ENCODE results near the gene VWC2L.
A peak's percentile ranks its signal among the peaks of the same experiment; 100 is the strongest.

VWC2L gene

DNA sequence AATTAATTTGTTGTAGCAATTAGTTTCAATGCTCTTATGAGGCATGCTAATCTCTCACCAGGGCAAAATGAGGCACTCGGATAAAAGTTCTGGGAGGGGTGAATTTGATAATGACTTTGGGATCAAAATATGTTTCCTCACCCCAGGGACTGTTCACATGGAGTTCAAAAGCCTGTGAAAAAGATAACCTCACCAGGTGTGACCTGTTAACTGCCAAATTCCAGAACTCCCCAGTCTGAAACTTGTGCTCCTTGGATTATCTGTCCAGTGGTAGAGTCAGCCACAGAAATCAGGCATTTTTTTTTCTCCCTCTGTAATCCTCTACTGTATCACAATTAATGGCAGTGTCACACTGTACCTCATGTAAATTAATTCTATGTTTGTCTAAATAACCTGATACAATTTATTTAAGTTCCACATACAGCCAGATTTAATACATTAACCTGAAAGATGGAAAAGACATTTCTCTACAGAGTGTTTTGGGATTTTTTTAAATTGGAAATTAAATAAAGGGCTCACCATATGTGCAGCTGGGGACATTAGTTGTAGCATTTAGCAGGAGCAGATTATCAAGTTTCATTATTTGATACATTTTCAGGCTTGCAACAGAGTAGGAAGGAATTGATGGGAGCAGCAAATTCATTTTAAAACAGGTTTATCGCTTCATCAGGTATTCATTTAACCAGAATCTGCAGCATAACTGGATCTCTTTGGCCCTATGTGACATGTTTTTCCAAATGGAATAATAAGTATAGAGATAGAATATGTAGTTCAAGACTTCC is 191.2 kb downstream of the VWC2L start:
- no peak for FAIRE-seq
- TF ChIP-seq, protein P1, sequence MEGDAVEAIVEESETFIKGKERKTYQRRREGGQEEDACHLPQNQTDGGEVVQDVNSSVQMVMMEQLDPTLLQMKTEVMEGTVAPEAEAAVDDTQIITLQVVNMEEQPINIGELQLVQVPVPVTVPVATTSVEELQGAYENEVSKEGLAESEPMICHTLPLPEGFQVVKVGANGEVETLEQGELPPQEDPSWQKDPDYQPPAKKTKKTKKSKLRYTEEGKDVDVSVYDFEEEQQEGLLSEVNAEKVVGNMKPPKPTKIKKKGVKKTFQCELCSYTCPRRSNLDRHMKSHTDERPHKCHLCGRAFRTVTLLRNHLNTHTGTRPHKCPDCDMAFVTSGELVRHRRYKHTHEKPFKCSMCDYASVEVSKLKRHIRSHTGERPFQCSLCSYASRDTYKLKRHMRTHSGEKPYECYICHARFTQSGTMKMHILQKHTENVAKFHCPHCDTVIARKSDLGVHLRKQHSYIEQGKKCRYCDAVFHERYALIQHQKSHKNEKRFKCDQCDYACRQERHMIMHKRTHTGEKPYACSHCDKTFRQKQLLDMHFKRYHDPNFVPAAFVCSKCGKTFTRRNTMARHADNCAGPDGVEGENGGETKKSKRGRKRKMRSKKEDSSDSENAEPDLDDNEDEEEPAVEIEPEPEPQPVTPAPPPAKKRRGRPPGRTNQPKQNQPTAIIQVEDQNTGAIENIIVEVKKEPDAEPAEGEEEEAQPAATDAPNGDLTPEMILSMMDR (IDR thresholded peaks at IDR 0.05; ENCODE audit: insufficient read depth, missing control alignments), result no peak
- DNase-seq (ENCODE audit: insufficient read length, low spot score), result no peak

DNA sequence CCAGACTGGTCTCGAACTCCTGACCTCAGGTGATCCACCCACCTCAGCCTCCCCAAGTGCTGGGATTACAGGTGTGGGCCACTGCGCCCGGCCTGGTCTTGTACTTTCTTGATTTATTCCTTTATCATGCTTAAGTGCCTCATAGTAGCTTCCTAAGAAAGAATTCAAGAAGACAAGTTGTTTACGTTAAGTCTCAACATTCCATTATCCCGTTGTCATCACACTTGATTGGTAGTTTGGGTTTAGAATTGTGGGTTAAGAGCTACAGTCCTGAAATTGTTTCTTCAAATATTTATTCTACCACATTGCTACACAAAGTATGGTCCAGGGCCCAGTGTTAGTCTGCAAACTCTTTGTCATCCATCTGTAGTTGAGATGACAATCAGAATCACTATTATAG is 194.0 kb downstream of the VWC2L start:
- TF ChIP-seq, protein P1 (IDR thresholded peaks at IDR 0.05; ENCODE audit: insufficient read depth, missing control alignments), result no peak
- FAIRE-seq (no peak), DNase-seq (ENCODE audit: insufficient read length, low spot score) (no peak)

DNA sequence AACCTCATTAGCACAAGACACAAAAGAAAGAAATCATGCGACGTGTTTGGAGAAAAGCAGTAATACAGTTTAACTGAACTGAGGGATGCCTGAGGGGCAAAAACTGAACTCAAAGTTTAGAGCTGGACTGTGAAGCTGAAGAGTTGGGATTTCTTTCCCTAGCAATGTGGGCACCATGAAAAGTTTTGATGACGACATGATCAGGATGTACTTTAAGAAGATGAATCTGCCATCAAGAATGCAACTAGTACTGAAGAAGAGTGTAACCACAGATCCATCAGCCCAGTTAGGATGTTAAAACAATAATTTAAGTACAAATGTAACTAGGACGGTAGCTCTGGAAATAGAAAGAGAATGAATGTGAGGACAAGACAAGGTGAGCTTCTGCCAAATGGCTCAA is 196.2 kb downstream of the VWC2L start:
- FAIRE-seq (no peak), DNase-seq (ENCODE audit: insufficient read length, low spot score) (no peak)
- TF ChIP-seq, protein P1 (IDR thresholded peaks at IDR 0.05; ENCODE audit: insufficient read depth, missing control alignments), result no peak

DNA sequence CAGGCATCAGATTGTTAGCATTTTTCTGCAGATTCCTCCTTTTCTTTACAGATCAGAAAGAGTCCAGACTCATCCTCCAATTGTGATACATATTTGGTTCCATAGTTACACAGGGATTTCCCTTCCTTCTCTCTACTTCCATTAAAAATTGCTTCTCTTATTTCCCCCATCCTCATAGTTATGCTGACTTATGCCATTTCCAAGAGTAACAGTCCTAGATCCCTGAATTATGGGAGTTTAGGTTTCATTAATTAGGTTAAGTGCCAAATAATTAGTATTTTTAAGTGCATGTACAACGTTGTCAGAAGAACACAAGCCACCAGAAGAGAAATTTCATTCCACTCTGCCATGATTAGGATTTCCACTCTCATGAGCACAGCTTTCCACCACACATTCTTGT is 200.2 kb downstream of the VWC2L start:
- TF ChIP-seq, protein P1 (IDR thresholded peaks at IDR 0.05; ENCODE audit: insufficient read depth, missing control alignments), result no peak
- FAIRE-seq, result peak; percentile 16
- DNase-seq (ENCODE audit: insufficient read length, low spot score), result no peak

DNA sequence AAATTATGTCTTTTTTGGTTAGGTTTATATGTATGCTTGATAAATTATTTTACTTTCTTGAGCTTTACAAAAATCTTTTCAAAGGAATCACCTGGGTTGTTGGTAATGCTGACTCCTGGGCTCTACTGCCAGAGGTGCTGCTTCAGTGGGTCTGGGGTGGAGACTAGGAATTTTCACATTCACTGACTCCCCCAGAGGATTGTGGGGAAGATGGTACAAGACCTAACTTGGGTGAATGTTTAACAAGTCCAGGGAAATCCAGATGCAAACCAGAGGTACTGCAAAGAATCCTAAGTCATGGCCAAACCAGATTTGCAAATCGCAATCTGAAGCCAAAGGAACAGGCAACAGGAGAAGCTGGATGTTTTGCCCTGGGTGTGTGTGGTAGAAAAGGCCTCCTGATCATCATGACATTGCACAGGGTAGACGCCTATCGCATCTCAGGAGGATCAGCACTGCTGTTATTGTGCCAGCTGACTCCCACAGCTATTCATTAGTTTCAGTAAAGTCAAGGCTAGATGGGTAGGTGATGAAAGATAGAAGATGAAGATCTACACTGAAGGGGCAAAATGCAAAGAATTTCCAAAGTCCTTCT is 213.4 kb downstream of the VWC2L start:
- DNase-seq (ENCODE audit: insufficient read length, low spot score) (no peak), FAIRE-seq (no peak)
- TF ChIP-seq, protein P1 (IDR thresholded peaks at IDR 0.05; ENCODE audit: insufficient read depth, missing control alignments), result no peak

DNA sequence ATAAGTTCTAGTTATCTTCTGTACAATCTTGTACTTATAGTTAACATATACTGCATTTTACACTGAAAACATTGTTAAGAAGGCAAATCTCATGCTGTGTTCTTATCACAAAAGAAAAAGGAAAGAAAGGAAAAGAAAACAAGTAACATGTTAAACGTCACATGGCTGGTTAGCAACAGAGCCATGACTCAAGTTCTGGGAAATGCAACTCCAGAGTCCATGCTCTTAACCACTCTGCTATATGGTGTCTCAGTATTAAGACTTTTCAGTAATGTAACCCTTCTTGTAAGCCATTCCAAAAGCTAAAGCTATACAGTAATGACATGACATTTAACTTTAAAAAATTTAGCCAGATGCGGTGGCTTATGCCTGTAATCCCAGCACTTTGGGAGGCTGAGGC is 217.2 kb downstream of the VWC2L start:
- TF ChIP-seq, protein P1 (IDR thresholded peaks at IDR 0.05; ENCODE audit: insufficient read depth, missing control alignments), result no peak
- DNase-seq (ENCODE audit: insufficient read length, low spot score) (no peak), FAIRE-seq (peak; percentile 67)
